Loucy (cell line): Measurements from ENCODE around the gene S100A13.

Source experiments
- EZH2phosphoT487 ChIP-seq: fragments of 200-600 bp; IDR thresholded peaks from 2 replicates; pipeline ENCODE4 v1.6.1; 2018; ENCODE audit warnings: antibody characterized with exemption, mild to moderate bottlenecking, moderate library complexity, borderline replicate concordance
- TF ChIP-seq, protein P1 (sequence below): fragments of 200-600 bp; sonication (generic); conservative IDR thresholded peaks from 2 replicates; pipeline ENCODE4 v1.5.1; 2014; ENCODE audit warnings: mild to moderate bottlenecking, antibody characterized with exemption, low read length

DNA sequence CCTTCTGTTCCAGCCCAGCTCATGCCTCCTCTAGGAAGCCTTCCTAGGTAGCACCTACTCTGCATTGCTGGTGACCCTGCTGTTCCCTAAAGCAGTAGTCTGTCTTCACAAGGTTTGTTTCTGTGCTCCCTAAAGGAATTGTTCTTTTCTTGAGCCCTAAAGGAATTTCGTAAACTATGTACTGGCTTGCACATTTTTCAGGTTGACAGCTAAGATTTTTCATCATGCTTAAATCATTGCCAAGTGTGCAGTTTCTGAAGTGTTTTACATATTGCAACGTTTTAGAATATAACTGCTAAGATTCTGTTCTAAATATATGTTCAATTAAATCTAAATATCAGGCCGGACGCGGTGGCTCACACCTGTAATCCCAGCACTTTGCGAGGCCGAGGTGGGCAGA is 27.5 kb downstream of the S100A13 start:
- TF ChIP-seq, protein P1, sequence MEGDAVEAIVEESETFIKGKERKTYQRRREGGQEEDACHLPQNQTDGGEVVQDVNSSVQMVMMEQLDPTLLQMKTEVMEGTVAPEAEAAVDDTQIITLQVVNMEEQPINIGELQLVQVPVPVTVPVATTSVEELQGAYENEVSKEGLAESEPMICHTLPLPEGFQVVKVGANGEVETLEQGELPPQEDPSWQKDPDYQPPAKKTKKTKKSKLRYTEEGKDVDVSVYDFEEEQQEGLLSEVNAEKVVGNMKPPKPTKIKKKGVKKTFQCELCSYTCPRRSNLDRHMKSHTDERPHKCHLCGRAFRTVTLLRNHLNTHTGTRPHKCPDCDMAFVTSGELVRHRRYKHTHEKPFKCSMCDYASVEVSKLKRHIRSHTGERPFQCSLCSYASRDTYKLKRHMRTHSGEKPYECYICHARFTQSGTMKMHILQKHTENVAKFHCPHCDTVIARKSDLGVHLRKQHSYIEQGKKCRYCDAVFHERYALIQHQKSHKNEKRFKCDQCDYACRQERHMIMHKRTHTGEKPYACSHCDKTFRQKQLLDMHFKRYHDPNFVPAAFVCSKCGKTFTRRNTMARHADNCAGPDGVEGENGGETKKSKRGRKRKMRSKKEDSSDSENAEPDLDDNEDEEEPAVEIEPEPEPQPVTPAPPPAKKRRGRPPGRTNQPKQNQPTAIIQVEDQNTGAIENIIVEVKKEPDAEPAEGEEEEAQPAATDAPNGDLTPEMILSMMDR: no peak
- TF ChIP-seq EZH2phosphoT487: no peak
